Measurements from ENCODE around the gene CASP7. TPM values are rescaled to one million over a fixed set of nuclear protein-coding genes. Genes with fewer than 3 reads are reported as not detected.

CASP7 gene
- total and polyA plus RNA-seq, 2 of the 8 experiments (the other 6 are each of a cell fraction or from before 2014, with no cell fraction given) = 2.3 to 4.1 TPM

GRCh38 chr10:113704637-113705343 is 25.1 kb downstream of the CASP7 start:
- no peak for TF ChIP-seq SP1 (IDR thresholded peaks at IDR 0.05; ENCODE audit: low read depth, low read length)
- TF ChIP-seq RAD21 (IDR thresholded peaks at IDR 0.05 in 1 of 2, conservative IDR thresholded peaks at IDR 0.05 in 1 of 2; ENCODE audit: low read depth in 2 of 2, low read length in 2 of 2) = peak; percentile 69 to 72
- peak in 2 of 3 experiments; percentile 51 to 61; a peak in 3 of 4 replicates for TF ChIP-seq CTCF (IDR thresholded peaks at IDR 0.05; ENCODE audit: control extremely low read depth in 1 of 3, insufficient read depth in 1 of 3, low read depth in 1 of 3, low read length in 3 of 3)
- no peak for TF ChIP-seq JUN (IDR thresholded peaks at IDR 0.05; ENCODE audit: low read depth, low read length)
- H2BK15ac ChIP-seq (ENCODE audit: low read length) = no peak overlapping the region
- no peak overlapping the region for H4K91ac ChIP-seq (replicated peaks; ENCODE audit: insufficient read length, low read length)
- H4K8ac ChIP-seq (ENCODE audit: extremely low read depth, insufficient read depth, low read length) = no peak overlapping the region
- H3K9ac ChIP-seq (replicated peaks in 1 of 4; ENCODE audit: extremely low read depth in 1 of 4, low read depth in 3 of 4, low read length in 3 of 4) = no peak overlapping the region
- no peak for DNase-seq (ENCODE audit: low read depth in 1 of 2, low spot score in 2 of 2)
- H2AK5ac ChIP-seq (ENCODE audit: low read depth, low read length) = no peak overlapping the region
- H3K79me2 ChIP-seq (ENCODE audit: control insufficient read depth in 1 of 2, insufficient read depth in 2 of 2, low read length in 2 of 2) = no peaks in the 10 kb centered on the region
- H2AFZ ChIP-seq (ENCODE audit: low read length) = no peak overlapping the region
- no peak overlapping the region for H4K5ac ChIP-seq (ENCODE audit: insufficient read length, low read depth, low read length)
- H2BK12ac ChIP-seq (ENCODE audit: low read depth, low read length) = no peak overlapping the region
- H4K20me1 ChIP-seq (replicated peaks in 1 of 2; ENCODE audit: control insufficient read depth in 1 of 2, insufficient read depth in 2 of 2, low read length in 2 of 2) = no peaks in the 10 kb centered on the region
- WGBS, 2 experiments (ENCODE audit: extremely low coverage in 1 of 2, insufficient coverage in 1 of 2, insufficient read length in 1 of 2, insufficient replicate concordance in 2 of 2, low coverage in 1 of 2, low lambda C conversion rate in 2 of 2, missing lambda C conversion rate in 1 of 2) = 45% methylated on average over 4 of the region's 6 CpGs; no CpG with 5 or more reads in 1 of the 2 experiments
- no peaks in the 10 kb centered on the region for H3K36me3 ChIP-seq (ENCODE audit: control insufficient read depth in 2 of 4, insufficient read depth in 4 of 4, low read length in 3 of 4)
- peak; percentile 71 for FAIRE-seq
- no peaks in the 10 kb centered on the region for H3K9me3 ChIP-seq (ENCODE audit: insufficient read depth in 2 of 2, low read depth in 1 of 2, low read length in 1 of 2)
- peaks cover 0 to 8% (median 5%) of the 10 kb centered on the region in 4 experiments; a peak in 4 of 7 replicates for H3K4me1 ChIP-seq (replicated peaks in 1 of 4; ENCODE audit: control insufficient read depth in 3 of 4, insufficient read depth in 4 of 4, low read length in 3 of 4)
- H3K4ac ChIP-seq (replicated peaks; ENCODE audit: insufficient read length, low read depth, low read length) = no peak overlapping the region
- no peak overlapping the region for H3K18ac ChIP-seq (ENCODE audit: extremely low read depth, low read length)
- H3K23me2 ChIP-seq (ENCODE audit: low read depth, low read length) = no peaks in the 10 kb centered on the region
- H3K14ac ChIP-seq (ENCODE audit: insufficient read length) = no peak overlapping the region
- H3K27me3 ChIP-seq (replicated peaks in 1 of 4; ENCODE audit: control insufficient read depth in 3 of 4, extremely low read depth in 1 of 4, insufficient read depth in 3 of 4, low read length in 3 of 4) = no peaks in the 10 kb centered on the region
- H2BK20ac ChIP-seq (ENCODE audit: low read length) = no peak overlapping the region
- ChIA-PET CTCF (ENCODE audit: partially characterized antibody) (interaction anchor here (0.7 to 4.4 kb wide), 20 partner anchors 9 to 406 kb away, joined by 3 to 29 read pairs (median 4); no protein-coding TSS in a partner anchor), POLR2A (ENCODE audit: partially characterized antibody) (interaction anchor here (0.5 kb wide), 1 partner anchor 147 kb away, joined by 3 read pairs; no protein-coding TSS in a partner anchor)
- no peaks in the 10 kb centered on the region for H3K79me1 ChIP-seq (ENCODE audit: low read depth, low read length)
- no peak overlapping the region for H3K23ac ChIP-seq (ENCODE audit: insufficient read length)
- no peak overlapping the region for H3K4me2 ChIP-seq (ENCODE audit: insufficient read depth in 1 of 2, low read depth in 2 of 2, low read length in 2 of 2)
- H3K27ac ChIP-seq (ENCODE audit: low read depth, low read length) = no peak overlapping the region
- H3K4me3 ChIP-seq (ENCODE audit: extremely low read depth in 1 of 4, insufficient read depth in 2 of 4, low read depth in 3 of 4, low read length in 4 of 4) = no peak overlapping the region
- no peak overlapping the region for H3K56ac ChIP-seq (replicated peaks; ENCODE audit: insufficient read length, low read depth, low read length)
- H2BK120ac ChIP-seq (replicated peaks; ENCODE audit: low read depth, low read length) = no peak overlapping the region
- H2BK5ac ChIP-seq (ENCODE audit: low read depth, low read length) = no peak overlapping the region
